Measurements from ENCODE around the gene PRKCH. TPM values are rescaled to one million over a fixed set of nuclear protein-coding genes. Genes with fewer than 3 reads are reported as not detected.

The PRKCH gene
- total RNA-seq, 2 experiments from 2014 or later = 193 to 194 TPM

GRCh38 chr14:61483476-61483875 is 162.1 kb downstream of the PRKCH start:
- Mint-ChIP-seq H3K27ac (peak overlapping the region; percentile 100), H3K27me3 (no peaks in the 10 kb centered on the region), H3K36me3 (ENCODE audit: low read depth) (peaks cover 72% of the 10 kb centered on the region), H3K9me3 (no peaks in the 10 kb centered on the region), H3K4me3 (no peak overlapping the region), H3K4me1 (ENCODE audit: low read depth) (peaks cover 84% of the 10 kb centered on the region)
- TF ChIP-seq CTCF (IDR thresholded peaks at IDR 0.05) = no peak
- ATAC-seq (no peak), DNase-seq (no peak)
- POLR2A ChIA-PET = interaction anchor here (1.2 to 1.5 kb wide), 3 partner anchors 10 to 237 kb away, joined by 3 to 5 read pairs (median 4); no protein-coding TSS in a partner anchor
- intact Hi-C loops (cut with micrococcal nuclease) = no loop called here
- CTCF ChIA-PET = interaction anchor here (0.7 to 1.7 kb wide), 3 partner anchors 12 to 353 kb away, joined by 3 read pairs; no protein-coding TSS in a partner anchor

- H3K4me3 Mint-ChIP-seq = no peak overlapping the region
- no peaks in the 10 kb centered on the region for H3K9me3 Mint-ChIP-seq
- peaks cover 84% of the 10 kb centered on the region for H3K4me1 Mint-ChIP-seq (ENCODE audit: low read depth)
- ATAC-seq (no peak), DNase-seq (no peak)
- TF ChIP-seq CTCF (IDR thresholded peaks at IDR 0.05) = no peak
- POLR2A ChIA-PET = interaction anchor here (1.2 to 1.5 kb wide), 3 partner anchors 10 to 237 kb away, joined by 3 to 5 read pairs (median 4); no protein-coding TSS in a partner anchor
- intact Hi-C loops (cut with micrococcal nuclease) = no loop called here
- no peaks in the 10 kb centered on the region for H3K27me3 Mint-ChIP-seq
- H3K36me3 Mint-ChIP-seq (ENCODE audit: low read depth) = peaks cover 72% of the 10 kb centered on the region
- CTCF ChIA-PET = interaction anchor here (0.7 to 1.7 kb wide), 3 partner anchors 11 to 353 kb away, joined by 3 read pairs; no protein-coding TSS in a partner anchor
- peak overlapping the region; percentile 60 for H3K27ac Mint-ChIP-seq
Observed at GRCh38 chr14:61484031-61484430, 162.7 kb downstream of the PRKCH start.

GRCh38 chr14:61484826-61485584 is 163.6 kb downstream of the PRKCH start:
- no peak for DNase-seq
- ChIA-PET CTCF (interaction anchor here (0.6 kb wide), 1 partner anchor 15 kb away, joined by 3 read pairs; no protein-coding TSS in a partner anchor), POLR2A (interaction anchor here (0.6 to 1.4 kb wide), 4 partner anchors 9 to 17 kb away, joined by 3 to 5 read pairs (median 3); no protein-coding TSS in a partner anchor)
- no peak for ATAC-seq
- intact Hi-C loops (cut with micrococcal nuclease) = no loop called here
- Mint-ChIP-seq H3K4me1 (ENCODE audit: low read depth) (peaks cover 84% of the 10 kb centered on the region), H3K4me3 (no peak overlapping the region), H3K27ac (peak overlapping the region; percentile 81), H3K27me3 (no peaks in the 10 kb centered on the region), H3K36me3 (ENCODE audit: low read depth) (peaks cover 76% of the 10 kb centered on the region), H3K9me3 (no peaks in the 10 kb centered on the region)
- no peak for TF ChIP-seq CTCF (IDR thresholded peaks at IDR 0.05)

GRCh38 chr14:61485661-61486060 is 164.3 kb downstream of the PRKCH start:
- DNase-seq (no peak), ATAC-seq (no peak)
- no peaks in the 10 kb centered on the region for H3K9me3 Mint-ChIP-seq
- H3K27me3 Mint-ChIP-seq = no peaks in the 10 kb centered on the region
- H3K4me3 Mint-ChIP-seq = no peak overlapping the region
- peaks cover 83% of the 10 kb centered on the region for H3K4me1 Mint-ChIP-seq (ENCODE audit: low read depth)
- intact Hi-C loops (cut with micrococcal nuclease) = no loop called here
- no peak for TF ChIP-seq CTCF (IDR thresholded peaks at IDR 0.05)
- ChIA-PET CTCF (interaction anchor here (0.6 kb wide), 1 partner anchor 14 kb away, joined by 3 read pairs; no protein-coding TSS in a partner anchor), POLR2A (interaction anchor here (0.6 to 1.4 kb wide), 3 partner anchors 9 to 16 kb away, joined by 3 to 5 read pairs (median 3); no protein-coding TSS in a partner anchor)
- H3K36me3 Mint-ChIP-seq (ENCODE audit: low read depth) = peaks cover 77% of the 10 kb centered on the region
- H3K27ac Mint-ChIP-seq = peak overlapping the region; percentile 81

Measured in activated CD8-positive, alpha-beta T cell treated with anti-CD3 and anti-CD28 coated beads for 36 hours (primary cell).